DND-41 (cell line): ENCODE data around the gene FEZF1.

Experiments used
- EZH2 ChIP-seq: IDR thresholded peaks from 3 replicates; pipeline ENCODE4 v1.6.1; 2012; ENCODE audit warnings: borderline replicate concordance, low read depth, mild to moderate bottlenecking, moderate library complexity, low read length, inconsistent platforms; ENCODE audit not compliant: severe bottlenecking
- TF ChIP-seq, protein P1 (sequence below): IDR thresholded peaks from 2 replicates; pipeline ENCODE4 v1.5.1; 2012; ENCODE audit warnings: borderline replicate concordance, low read length, moderate library complexity, mild to moderate bottlenecking; ENCODE audit not compliant: poor library complexity, severe bottlenecking; ENCODE audit errors: extremely low read depth

DNA sequence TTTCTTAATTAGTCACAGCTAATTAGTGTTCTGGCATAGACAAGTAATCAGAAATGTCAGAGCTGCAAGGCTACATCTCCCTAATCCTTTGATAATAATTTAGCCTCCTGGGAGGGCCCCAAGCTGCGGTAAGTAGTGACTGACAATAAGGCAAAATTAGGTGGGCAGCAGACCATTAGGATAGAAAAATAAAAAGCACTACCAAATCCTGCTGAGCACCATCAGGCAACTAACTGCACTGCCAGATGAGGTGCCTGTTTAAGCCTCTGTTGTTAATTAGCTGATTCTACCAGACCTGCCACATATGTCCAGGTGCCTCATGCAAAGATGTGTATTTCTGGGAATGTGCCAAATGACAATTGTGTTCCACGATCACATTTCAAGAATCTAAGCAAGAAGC is 32.5 kb upstream of the FEZF1 start:
- TF ChIP-seq, protein P1, sequence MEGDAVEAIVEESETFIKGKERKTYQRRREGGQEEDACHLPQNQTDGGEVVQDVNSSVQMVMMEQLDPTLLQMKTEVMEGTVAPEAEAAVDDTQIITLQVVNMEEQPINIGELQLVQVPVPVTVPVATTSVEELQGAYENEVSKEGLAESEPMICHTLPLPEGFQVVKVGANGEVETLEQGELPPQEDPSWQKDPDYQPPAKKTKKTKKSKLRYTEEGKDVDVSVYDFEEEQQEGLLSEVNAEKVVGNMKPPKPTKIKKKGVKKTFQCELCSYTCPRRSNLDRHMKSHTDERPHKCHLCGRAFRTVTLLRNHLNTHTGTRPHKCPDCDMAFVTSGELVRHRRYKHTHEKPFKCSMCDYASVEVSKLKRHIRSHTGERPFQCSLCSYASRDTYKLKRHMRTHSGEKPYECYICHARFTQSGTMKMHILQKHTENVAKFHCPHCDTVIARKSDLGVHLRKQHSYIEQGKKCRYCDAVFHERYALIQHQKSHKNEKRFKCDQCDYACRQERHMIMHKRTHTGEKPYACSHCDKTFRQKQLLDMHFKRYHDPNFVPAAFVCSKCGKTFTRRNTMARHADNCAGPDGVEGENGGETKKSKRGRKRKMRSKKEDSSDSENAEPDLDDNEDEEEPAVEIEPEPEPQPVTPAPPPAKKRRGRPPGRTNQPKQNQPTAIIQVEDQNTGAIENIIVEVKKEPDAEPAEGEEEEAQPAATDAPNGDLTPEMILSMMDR = no peak
- TF ChIP-seq EZH2 = no peak
